OCI-LY3 (cell line): ENCODE data around the gene MYH10.

ENCODE experiments used
- H2AFZ ChIP-seq: fragments of 200-600, 300-600 bp; shearing (Covaris generic); 2 replicates; pipeline ENCODE4 v1.6.0; 2014; ENCODE audit warnings: antibody characterized with exemption, low read depth, low read length
- H3K27ac ChIP-seq: fragments of 200-600, 300-600 bp; sonication (generic); 2 replicates; pipeline ENCODE4 v1.5.1; 2014; ENCODE audit warnings: mild to moderate bottlenecking, low read length, moderate library complexity, mixed read lengths
- H3K27me3 ChIP-seq: fragments of 200-600, 300-600 bp; sonication (generic); 2 replicates; pipeline ENCODE4 v1.6.1; 2014; ENCODE audit warnings: low read depth, low read length, mixed read lengths
- H3K36me3 ChIP-seq: fragments of 200-600, 300-600 bp; sonication (generic); replicated peaks from 2 replicates; pipeline ENCODE3; 2014; ENCODE audit warnings: low read depth, low read length, mixed read lengths
- H3K4me1 ChIP-seq: fragments of 300-600, 200-600 bp; sonication (generic); 2 replicates; pipeline ENCODE4 v1.6.1; 2014; ENCODE audit warnings: low read length, mixed read lengths
- H3K4me2 ChIP-seq: fragments of 200-600, 300-600 bp; sonication (generic); 2 replicates; pipeline ENCODE4 v1.6.1; 2014; ENCODE audit warnings: low read length, mixed read lengths
- H3K4me3 ChIP-seq: fragments of 300-600, 200-600 bp; sonication (generic); 2 replicates; pipeline ENCODE4 v1.5.1; 2014; ENCODE audit warnings: antibody characterized with exemption, mild to moderate bottlenecking, low read length, moderate library complexity
- H3K79me2 ChIP-seq: fragments of 300-600, 200-600 bp; shearing (Covaris generic); 2 replicates; pipeline ENCODE4 v1.6.1; 2014; ENCODE audit warnings: mild to moderate bottlenecking, low read length, mixed read lengths
- H3K9ac ChIP-seq: fragments of 300-600, 200-600 bp; shearing (Covaris generic); 2 replicates; pipeline ENCODE4 v1.6.0; 2014; ENCODE audit warnings: mild to moderate bottlenecking, low read length, moderate library complexity
- H3K9me3 ChIP-seq: fragments of 200-600, 300-600 bp; shearing (Covaris generic); 2 replicates; pipeline ENCODE4 v1.6.1; 2014; ENCODE audit warnings: low read length, mixed read lengths; ENCODE audit not compliant: insufficient read depth
- H4K20me1 ChIP-seq: fragments of 200-600, 300-600 bp; sonication (generic); 2 replicates; pipeline ENCODE4 v1.6.1; 2016; ENCODE audit warnings: low read length, mixed read lengths; ENCODE audit not compliant: insufficient read depth
- EZH2phosphoT487 ChIP-seq: fragments of 200-600 bp; shearing (Covaris generic); IDR thresholded peaks from 2 replicates; pipeline ENCODE4 v1.6.1; 2018; ENCODE audit warnings: antibody characterized with exemption, mixed run types, low read depth
- TF ChIP-seq, protein P1 (sequence below): fragments of 200-600, 300-600 bp; sonication (generic); IDR thresholded peaks from 2 replicates; pipeline ENCODE4 v1.5.1; 2014; ENCODE audit warnings: antibody characterized with exemption, low read length, low read depth

Gene MYH10

DNA sequence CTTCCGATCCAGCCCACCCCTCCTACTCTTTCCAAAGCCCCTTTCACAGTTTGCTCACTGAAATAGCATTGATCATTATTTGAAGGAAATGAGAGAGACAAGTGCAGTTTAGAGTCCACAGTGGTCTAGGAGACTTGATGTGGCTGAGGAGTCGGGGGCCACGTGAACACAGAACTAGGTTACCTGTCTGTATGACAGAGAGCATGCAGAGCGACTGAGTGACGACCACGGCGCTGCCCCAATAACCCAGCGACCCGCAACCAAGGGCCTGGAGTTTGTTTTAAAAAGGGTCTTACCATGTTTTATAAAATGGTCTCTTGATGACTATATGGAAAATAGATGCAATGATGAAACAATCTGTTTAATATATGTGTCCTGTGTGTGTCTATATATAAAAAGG, 155.3 kb downstream of the MYH10 start:
- Histone ChIP-seq H3K27me3 (no peaks in the 10 kb centered on the region), H2AFZ (no peak overlapping the region), H3K4me3 (no peak overlapping the region), H3K27ac (no peak overlapping the region), H3K9me3 (no peaks in the 10 kb centered on the region), H3K79me2 (no peaks in the 10 kb centered on the region), H3K4me2 (no peak overlapping the region), H3K36me3 (no peaks in the 10 kb centered on the region), H4K20me1 (no peaks in the 10 kb centered on the region), H3K4me1 (no peaks in the 10 kb centered on the region), H3K9ac (no peak overlapping the region)
- TF ChIP-seq, protein P1, sequence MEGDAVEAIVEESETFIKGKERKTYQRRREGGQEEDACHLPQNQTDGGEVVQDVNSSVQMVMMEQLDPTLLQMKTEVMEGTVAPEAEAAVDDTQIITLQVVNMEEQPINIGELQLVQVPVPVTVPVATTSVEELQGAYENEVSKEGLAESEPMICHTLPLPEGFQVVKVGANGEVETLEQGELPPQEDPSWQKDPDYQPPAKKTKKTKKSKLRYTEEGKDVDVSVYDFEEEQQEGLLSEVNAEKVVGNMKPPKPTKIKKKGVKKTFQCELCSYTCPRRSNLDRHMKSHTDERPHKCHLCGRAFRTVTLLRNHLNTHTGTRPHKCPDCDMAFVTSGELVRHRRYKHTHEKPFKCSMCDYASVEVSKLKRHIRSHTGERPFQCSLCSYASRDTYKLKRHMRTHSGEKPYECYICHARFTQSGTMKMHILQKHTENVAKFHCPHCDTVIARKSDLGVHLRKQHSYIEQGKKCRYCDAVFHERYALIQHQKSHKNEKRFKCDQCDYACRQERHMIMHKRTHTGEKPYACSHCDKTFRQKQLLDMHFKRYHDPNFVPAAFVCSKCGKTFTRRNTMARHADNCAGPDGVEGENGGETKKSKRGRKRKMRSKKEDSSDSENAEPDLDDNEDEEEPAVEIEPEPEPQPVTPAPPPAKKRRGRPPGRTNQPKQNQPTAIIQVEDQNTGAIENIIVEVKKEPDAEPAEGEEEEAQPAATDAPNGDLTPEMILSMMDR, result no peak
- TF ChIP-seq EZH2phosphoT487, result no peak

DNA sequence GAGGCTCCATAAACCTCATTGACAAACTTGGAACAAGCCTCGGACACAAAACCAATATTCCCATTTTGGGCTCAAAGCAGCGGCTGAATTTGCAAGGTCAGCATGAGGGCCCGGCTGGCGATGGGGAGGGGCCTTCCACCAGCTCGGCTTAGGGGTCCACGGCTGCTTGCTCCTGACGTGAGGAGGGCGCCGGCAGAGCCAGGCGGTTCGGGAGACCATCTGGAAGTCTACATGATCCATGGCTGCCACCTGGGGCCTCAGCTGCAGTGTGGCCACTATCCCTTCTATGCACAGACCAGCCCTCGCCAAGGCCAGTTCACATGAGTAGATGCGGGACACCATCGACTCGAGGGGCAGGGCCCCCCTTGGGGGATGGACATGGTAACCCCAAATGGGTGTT, 155.7 kb downstream of the MYH10 start:
- Histone ChIP-seq H3K4me3 (no peak overlapping the region), H3K27ac (no peak overlapping the region), H3K36me3 (no peaks in the 10 kb centered on the region), H3K27me3 (no peaks in the 10 kb centered on the region), H4K20me1 (no peaks in the 10 kb centered on the region), H3K9ac (no peak overlapping the region), H3K4me2 (no peak overlapping the region), H2AFZ (no peak overlapping the region), H3K4me1 (no peaks in the 10 kb centered on the region), H3K9me3 (no peaks in the 10 kb centered on the region), H3K79me2 (no peaks in the 10 kb centered on the region)
- TF ChIP-seq, protein P1, result no peak
- no peak for TF ChIP-seq EZH2phosphoT487

DNA sequence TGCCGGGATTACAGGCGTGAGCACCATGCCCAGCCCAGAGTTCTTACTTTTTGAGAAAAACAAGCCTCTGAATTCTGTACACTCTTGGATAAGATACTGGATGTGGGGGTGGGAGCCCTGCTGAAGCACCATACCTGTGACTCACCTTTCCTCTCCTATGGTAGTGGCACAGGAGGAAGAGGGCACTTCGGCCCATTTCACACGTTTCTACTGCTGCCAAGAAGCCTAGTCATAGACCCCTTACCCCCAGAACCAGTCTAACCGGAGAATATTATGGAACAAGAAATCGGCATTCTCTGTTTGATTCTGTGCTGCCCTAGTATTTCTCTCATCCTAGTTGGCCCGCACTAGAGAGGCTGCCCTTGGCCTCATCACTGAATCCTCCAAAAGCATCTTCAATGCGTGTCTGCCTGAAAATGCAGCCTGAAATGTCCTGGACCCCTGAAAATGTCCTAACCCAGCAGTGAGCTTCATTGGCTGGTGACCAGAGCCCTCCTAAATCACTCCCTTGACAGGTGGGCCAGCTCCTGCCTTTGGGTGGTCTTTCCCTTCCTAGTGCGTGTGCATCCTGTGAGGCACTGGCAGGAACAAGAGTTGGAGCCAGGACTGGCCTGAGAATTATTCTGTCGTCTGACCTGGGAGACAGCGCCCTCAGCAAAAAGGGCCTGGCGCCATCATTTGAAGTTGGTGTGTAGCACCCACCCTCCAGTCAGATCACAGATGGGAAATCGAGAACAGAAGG, 156.9 kb downstream of the MYH10 start:
- Histone ChIP-seq H3K27me3 (no peaks in the 10 kb centered on the region), H3K9ac (no peak overlapping the region), H4K20me1 (no peaks in the 10 kb centered on the region), H3K9me3 (no peaks in the 10 kb centered on the region), H3K79me2 (no peaks in the 10 kb centered on the region), H3K4me3 (no peak overlapping the region), H3K4me2 (no peak overlapping the region), H2AFZ (no peak overlapping the region), H3K27ac (no peak overlapping the region), H3K36me3 (no peaks in the 10 kb centered on the region), H3K4me1 (no peaks in the 10 kb centered on the region)
- TF ChIP-seq, protein P1, result no peak
- no peak for TF ChIP-seq EZH2phosphoT487

DNA sequence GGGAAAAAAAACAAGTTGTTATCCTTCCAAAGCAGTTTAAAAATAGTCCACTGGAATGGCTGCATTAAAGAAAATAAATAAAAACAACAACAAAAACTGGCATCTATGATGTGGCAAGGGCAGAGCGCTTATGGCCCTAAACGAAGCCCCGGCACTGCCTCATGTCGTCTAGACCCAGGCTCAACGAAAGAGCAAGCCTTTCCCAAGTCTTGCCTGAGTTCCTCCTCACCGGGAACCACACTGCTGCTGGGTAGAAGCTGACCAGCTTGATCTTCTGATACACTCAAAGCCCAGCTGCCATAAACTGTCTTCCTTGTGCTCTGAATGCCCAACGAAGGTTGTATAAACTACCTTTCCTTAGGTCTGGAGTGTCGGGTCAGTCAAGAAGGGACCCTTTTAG, 157.9 kb downstream of the MYH10 start:
- peaks cover 6% of the 10 kb centered on the region for H3K36me3 ChIP-seq
- H3K79me2 ChIP-seq, result no peaks in the 10 kb centered on the region
- H2AFZ ChIP-seq, result no peak overlapping the region

More for the DNA sequence above, 157.9 kb downstream of the MYH10 start:
- Histone ChIP-seq H3K4me2 (no peak overlapping the region), H3K27me3 (no peaks in the 10 kb centered on the region), H3K27ac (no peak overlapping the region), H3K9ac (no peak overlapping the region), H4K20me1 (no peaks in the 10 kb centered on the region), H3K4me3 (no peak overlapping the region), H3K9me3 (no peaks in the 10 kb centered on the region), H3K4me1 (no peaks in the 10 kb centered on the region)
- TF ChIP-seq, protein P1, result no peak
- TF ChIP-seq EZH2phosphoT487, result no peak
